H1 (cell line): ENCODE data around the gene CDYL. TPM values are rescaled to one million over a fixed set of nuclear protein-coding genes. Genes with fewer than 3 reads are reported as not detected.

ENCODE experiments used
- CTCF ChIA-PET: fragments of 300-600 bp; sonication (Branson Sonifier 250); formaldehyde crosslinking; loops from one replicate; lab custom pipeline; 2021; ENCODE audit not compliant: partially characterized antibody; lab: Charles Lee
- POLR2A ChIA-PET: fragments of 300-600 bp; sonication (Branson Sonifier 250); formaldehyde crosslinking; loops from one replicate; lab custom pipeline; 2021; ENCODE audit warnings: inconsistent platforms; ENCODE audit not compliant: partially characterized antibody; lab: Charles Lee
- DNase-seq, 2 experiments: peaks; one replicate each; pipeline versions ENCODE4 v3.0.0 to v3.0.0-alpha.2; 2010 to 2022; ENCODE audit warnings: low spot score in 2 of 2, low read depth in 1 of 2, mixed read lengths in 1 of 2
- FAIRE-seq: peaks from 2 replicates; lab custom pipeline; 2011; peaks lifted over from hg19 to GRCh38; lab: Jason Lieb, UNC
- H2AFZ ChIP-seq: 2 replicates; pipeline ENCODE4 v1.8.1; 2012; ENCODE audit warnings: low read length, inconsistent platforms
- H2AK5ac ChIP-seq: 2 replicates; pipeline ENCODE4 v1.6.1; 2013; ENCODE audit warnings: low read depth, low read length
- H2BK120ac ChIP-seq: replicated peaks from 2 replicates; pipeline ENCODE3; 2013; ENCODE audit warnings: low read depth, low read length, inconsistent platforms
- H2BK12ac ChIP-seq: 2 replicates; pipeline ENCODE4 v1.6.1; 2013; ENCODE audit warnings: low read depth, low read length
- H2BK15ac ChIP-seq: 2 replicates; pipeline ENCODE4 v1.6.1; 2013; ENCODE audit warnings: low read length
- H2BK20ac ChIP-seq: 2 replicates; pipeline ENCODE4 v1.6.1; 2013; ENCODE audit warnings: low read length
- H2BK5ac ChIP-seq: 2 replicates; pipeline ENCODE4 v1.6.1; 2013; ENCODE audit warnings: low read depth, low read length
- H3K14ac ChIP-seq: 2 replicates; pipeline ENCODE4 v1.6.1; 2013; ENCODE audit warnings: inconsistent platforms; ENCODE audit not compliant: insufficient read length
- H3K18ac ChIP-seq: 2 replicates; pipeline ENCODE4 v1.6.1; 2013; ENCODE audit warnings: low read length; ENCODE audit errors: extremely low read depth
- H3K23ac ChIP-seq: 2 replicates; pipeline ENCODE4 v1.6.1; 2013; ENCODE audit warnings: inconsistent platforms; ENCODE audit not compliant: insufficient read length
- H3K23me2 ChIP-seq: 2 replicates; pipeline ENCODE4 v1.6.1; 2013; ENCODE audit warnings: low read depth, low read length
- H3K27ac ChIP-seq: 2 replicates; pipeline ENCODE4 v1.6.1; 2011; ENCODE audit warnings: low read depth, low read length, inconsistent platforms
- H3K27me3 ChIP-seq, 4 experiments: replicated peaks in 1 of 4; 1 replicate in 1 of 4; 2 replicates in 3 of 4; pipeline versions ENCODE4 v1.6.1 to v1.8.1; 2011 to 2013; ENCODE audit warnings: low read length in 3 of 4, mild to moderate bottlenecking in 3 of 4, inconsistent platforms in 2 of 4, mixed read lengths in 2 of 4, moderate library complexity in 1 of 4; ENCODE audit not compliant: control insufficient read depth in 3 of 4, insufficient read depth in 3 of 4; ENCODE audit errors: extremely low read depth in 1 of 4
- H3K36me3 ChIP-seq, 4 experiments: 2 replicates each; pipeline versions ENCODE4 v1.6.1 to v1.8.1; 2011 to 2013; ENCODE audit warnings: mild to moderate bottlenecking in 4 of 4, low read length in 3 of 4, moderate library complexity in 2 of 4, control low read depth in 1 of 4, inconsistent platforms in 1 of 4; ENCODE audit not compliant: insufficient read depth in 4 of 4, control insufficient read depth in 2 of 4
- H3K4ac ChIP-seq: replicated peaks from 2 replicates; pipeline ENCODE3; 2013; ENCODE audit warnings: low read length, low read depth, mixed read lengths, inconsistent platforms; ENCODE audit not compliant: insufficient read length
- H3K4me1 ChIP-seq, 4 experiments: replicated peaks in 1 of 4; 1 replicate in 1 of 4; 2 replicates in 3 of 4; pipeline versions ENCODE4 v1.6.1 to v1.8.1; 2011 to 2013; ENCODE audit warnings: low read length in 3 of 4, inconsistent platforms in 2 of 4, mixed read lengths in 1 of 4; ENCODE audit not compliant: insufficient read depth in 4 of 4, control insufficient read depth in 3 of 4
- H3K4me2 ChIP-seq, 2 experiments: 2 replicates each; pipeline versions ENCODE4 v1.6.1 to v1.8.1; 2011 to 2013; ENCODE audit warnings: low read depth in 2 of 2, low read length in 2 of 2, control low read depth in 1 of 2, inconsistent platforms in 1 of 2, mild to moderate bottlenecking in 1 of 2; ENCODE audit not compliant: insufficient read depth in 1 of 2
- H3K4me3 ChIP-seq, 4 experiments: fragments of 200-600, 300-600 bp in 1 of 4; sonication (generic), shearing (Covaris generic), sonication (Bioruptor Twin) in 1 of 4; 2 replicates each; pipeline versions ENCODE4 v1.5.1 to v1.8.1; 2011 to 2016; ENCODE audit warnings: low read length in 4 of 4, low read depth in 3 of 4, control low read depth in 2 of 4, inconsistent platforms in 2 of 4, mild to moderate bottlenecking in 2 of 4, mixed read lengths in 1 of 4, moderate library complexity in 1 of 4; ENCODE audit not compliant: insufficient read depth in 2 of 4; ENCODE audit errors: extremely low read depth in 1 of 4
- H3K56ac ChIP-seq: replicated peaks from 2 replicates; pipeline ENCODE3; 2013; ENCODE audit warnings: low read depth, mild to moderate bottlenecking, mixed read lengths, low read length, inconsistent platforms; ENCODE audit not compliant: insufficient read length
- H3K79me1 ChIP-seq: 2 replicates; pipeline ENCODE4 v1.6.1; 2013; ENCODE audit warnings: low read depth, low read length, control low read depth
- H3K79me2 ChIP-seq, 2 experiments: 2 replicates each; pipeline versions ENCODE4 v1.6.1 to v1.8.1; 2012 to 2013; ENCODE audit warnings: low read length in 2 of 2, mild to moderate bottlenecking in 2 of 2, inconsistent platforms in 1 of 2; ENCODE audit not compliant: insufficient read depth in 2 of 2, control insufficient read depth in 1 of 2
- H3K9ac ChIP-seq, 4 experiments: replicated peaks in 1 of 4; 1 replicate in 1 of 4; 2 replicates in 3 of 4; pipeline versions ENCODE4 v1.6.1 to v1.8.1; 2011 to 2013; ENCODE audit warnings: low read depth in 3 of 4, low read length in 3 of 4, control low read depth in 2 of 4, mild to moderate bottlenecking in 2 of 4, moderate library complexity in 2 of 4, inconsistent platforms in 1 of 4; ENCODE audit errors: extremely low read depth in 1 of 4
- H3K9me3 ChIP-seq, 2 experiments: 2 replicates each; pipeline versions ENCODE4 v1.6.1 to v1.8.1; 2012 to 2013; ENCODE audit warnings: mild to moderate bottlenecking in 2 of 2, moderate library complexity in 2 of 2, control low read depth in 1 of 2, inconsistent platforms in 1 of 2, low read depth in 1 of 2, low read length in 1 of 2, mixed read lengths in 1 of 2; ENCODE audit not compliant: insufficient read depth in 2 of 2
- H4K20me1 ChIP-seq, 2 experiments: replicated peaks in 1 of 2; 2 replicates each; pipeline versions ENCODE3 to v1.8.1; 2011 to 2013; ENCODE audit warnings: inconsistent platforms in 2 of 2, low read length in 2 of 2, mild to moderate bottlenecking in 1 of 2; ENCODE audit not compliant: insufficient read depth in 2 of 2, control insufficient read depth in 1 of 2
- H4K5ac ChIP-seq: 2 replicates; pipeline ENCODE4 v1.6.1; 2013; ENCODE audit warnings: low read length, low read depth, mixed read lengths, inconsistent platforms; ENCODE audit not compliant: insufficient read length
- H4K8ac ChIP-seq: 2 replicates; pipeline ENCODE4 v1.8.0; 2013; ENCODE audit warnings: mild to moderate bottlenecking, moderate library complexity, low read length, inconsistent platforms; ENCODE audit not compliant: insufficient read depth; ENCODE audit errors: extremely low read depth
- H4K91ac ChIP-seq: replicated peaks from 2 replicates; pipeline ENCODE3; 2013; ENCODE audit warnings: low read length, mixed read lengths, inconsistent platforms; ENCODE audit not compliant: insufficient read length
- ATF3 ChIP-seq: IDR thresholded peaks from 2 replicates; pipeline ENCODE4 v1.6.1; 2011; ENCODE audit warnings: low read depth, mild to moderate bottlenecking, low read length; ENCODE audit not compliant: insufficient read depth
- POU5F1 ChIP-seq: IDR thresholded peaks from 2 replicates; pipeline ENCODE4 v1.6.1; 2011; ENCODE audit warnings: low read depth, mild to moderate bottlenecking, low read length, moderate library complexity
- SIX5 ChIP-seq: IDR thresholded peaks from 2 replicates; pipeline ENCODE4 v1.6.1; 2011; ENCODE audit warnings: mild to moderate bottlenecking, low read depth, low read length
- SP4 ChIP-seq: IDR thresholded peaks from 2 replicates; pipeline ENCODE4 v1.6.1; 2012; ENCODE audit warnings: low read length, inconsistent platforms
- WGBS, 2 experiments: shearing (Covaris generic) in 1 of 2; methylation state at CpG; one replicate each; pipeline versions ENCODE4 v1.1.6 to v1.1.7; 2013 to 2015; ENCODE audit warnings: low lambda C conversion rate in 2 of 2, mixed read lengths in 2 of 2, inconsistent platforms in 1 of 2, low coverage in 1 of 2, missing lambda C conversion rate in 1 of 2; ENCODE audit not compliant: insufficient replicate concordance in 2 of 2, insufficient coverage in 1 of 2, insufficient read length in 1 of 2; ENCODE audit errors: extremely low coverage in 1 of 2, missing lambda C conversion rate in 1 of 2; 5-methylcytosine and 5-hydroxymethylcytosine counted together
- polyA plus RNA-seq, 7 experiments: library from polyadenylated mRNA; depleted of rRNA in 3 of 7; stranded (reverse) in 5 of 7; unstranded in 2 of 7; fragments of >200 nt in 5 of 7; fragments of 200-250 nt in 2 of 7; gene quantifications; 1 replicate in 5 of 7; 2 replicates in 1 of 7; 4 replicates in 1 of 7; pipeline versions ENCODE4 v1.2.1 to v1.2.3, GENCODE V29; 2011 to 2013; ENCODE audit warnings: missing spikeins in 2 of 7, mixed read lengths in 2 of 7
- total RNA-seq: library from RNA; stranded (reverse); fragmentation: NEBNext Ultra II Directional; extraction: Animal tissue kit (Norgen Biotek cat#: 25700); gene quantifications from 2 replicates; pipeline ENCODE4 v1.2.1, GENCODE V29; 2021

Gene CDYL
- total and polyA plus RNA-seq, 2 of the 8 experiments (the other 6 are each of a cell fraction or from before 2014, with no cell fraction given) = 56.4 to 119 TPM

- no peak overlapping the region for H2AK5ac ChIP-seq
- H3K14ac ChIP-seq = no peak overlapping the region
- H2BK12ac ChIP-seq = no peak overlapping the region
- H3K9me3 ChIP-seq = peaks cover 0 to 3% of the 10 kb centered on the region in 2 experiments; a peak in 2 of 4 replicates
- CTCF ChIA-PET = interaction anchor here (1.4 to 2.0 kb wide), 3 partner anchors 9 to 621 kb away, joined by 3 to 10 read pairs (median 3); no protein-coding TSS in a partner anchor
- peaks cover 0 to 4% (median 0%) of the 10 kb centered on the region in 4 experiments; a peak in 1 of 8 replicates for H3K36me3 ChIP-seq
- H2BK15ac ChIP-seq = no peak overlapping the region
- H3K56ac ChIP-seq = no peak overlapping the region
- H4K8ac ChIP-seq = no peak overlapping the region
- no peak overlapping the region for H4K91ac ChIP-seq
- no peak for TF ChIP-seq SP4
- TF ChIP-seq ATF3 = no peak
- TF ChIP-seq SIX5 = no peak
- TF ChIP-seq POU5F1 = no peak
- TF ChIP-seq, all 59 proteins: peak for 0
- 76% methylated on average over 4 of the region's 4 CpGs; no CpG with 5 or more reads in 1 of the 2 experiments for WGBS, 2 experiments
- FAIRE-seq = no peak
- no peak overlapping the region for H3K4me3 ChIP-seq
- H2BK120ac ChIP-seq = no peak overlapping the region
- H2BK20ac ChIP-seq = no peak overlapping the region
- H3K79me1 ChIP-seq = peaks cover 19% of the 10 kb centered on the region
- H3K27ac ChIP-seq = no peak overlapping the region
- no peak overlapping the region for H3K4me2 ChIP-seq
- peaks cover 10 to 28% (median 22%) of the 10 kb centered on the region in 4 experiments for H3K27me3 ChIP-seq
- peaks cover 3% of the 10 kb centered on the region; the same call in 1 of the 2 replicates for H3K23me2 ChIP-seq
- POLR2A ChIA-PET = interaction anchor here (1.2 kb wide), 1 partner anchor 8 kb away, joined by 4 read pairs; no protein-coding TSS in a partner anchor
- H3K9ac ChIP-seq = no peak overlapping the region
- H3K79me2 ChIP-seq = peaks cover 69 to 95% of the 10 kb centered on the region in 2 experiments
- no peak overlapping the region for H3K23ac ChIP-seq
- peaks cover under 1 to 22% (median 14%) of the 10 kb centered on the region in 4 experiments; a peak in 5 of 7 replicates for H3K4me1 ChIP-seq
- DNase-seq = no peak
- no peak overlapping the region for H2AFZ ChIP-seq
- no peak overlapping the region for H3K4ac ChIP-seq
- peaks cover 70 to 82% of the 10 kb centered on the region in 2 experiments for H4K20me1 ChIP-seq
- no peak overlapping the region for H4K5ac ChIP-seq
- H2BK5ac ChIP-seq = no peak overlapping the region
- no peak overlapping the region for H3K18ac ChIP-seq
Observed at GRCh38 chr6:4781426-4781825, 5.2 kb downstream of the CDYL start.
